Pons (tissue), 1 donor: ENCODE results near the gene PTMS.
A peak's percentile ranks its signal among the peaks of the same experiment; 100 is the strongest.

ENCODE experiments used
- DNase-seq: peaks from one replicate; pipeline ENCODE4 v3.0.0-alpha.2; 2016; ENCODE audit warnings: low spot score

The PTMS gene

DNA sequence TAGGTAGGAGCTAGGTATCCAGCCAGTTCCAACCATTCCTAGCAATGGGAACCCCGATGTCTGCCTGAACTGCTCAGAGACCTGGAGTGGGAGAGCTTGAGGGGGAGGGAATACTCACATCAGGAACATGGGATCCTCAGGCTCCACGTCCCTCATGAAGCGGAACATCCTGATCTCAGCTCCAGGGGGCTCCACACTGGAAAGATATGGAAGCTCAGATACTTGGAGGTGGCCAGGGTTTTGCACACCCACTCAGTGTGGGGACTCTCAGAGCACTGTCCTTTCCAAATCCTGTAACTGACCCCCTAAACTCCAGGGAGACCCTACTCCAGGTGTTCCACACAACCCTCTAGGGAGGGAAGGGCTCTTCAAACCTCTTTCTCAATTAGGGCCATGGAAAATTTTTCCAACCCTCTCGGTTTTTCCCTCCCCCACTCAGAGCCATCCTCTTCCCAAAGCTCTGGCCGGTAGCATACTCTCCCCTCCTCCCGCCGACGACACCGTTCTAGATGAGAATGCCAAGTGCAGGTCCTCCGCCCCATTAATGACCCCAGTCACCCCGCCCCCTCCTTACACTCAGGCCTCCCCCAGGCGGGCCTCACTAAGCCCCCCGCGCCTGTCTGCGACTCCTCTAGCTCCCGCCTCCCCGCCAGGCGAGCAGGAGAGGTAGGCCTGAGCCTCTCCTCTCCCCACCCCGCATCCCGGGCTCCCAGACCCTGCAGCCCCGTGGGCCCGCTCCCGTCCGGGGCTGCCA is 13.8 kb upstream of the PTMS start:
- no peak for DNase-seq

- DNase-seq = peak; percentile 98
Measured at GRCh38 chr12:6752921-6753771, 13.0 kb upstream of the PTMS start, which contains the start of gene MLF2. Gene MLF2, minus strand, starts transcription at chr12:6753141. Its CDS starts 807 bp downstream, at chr12:6752334.

DNA sequence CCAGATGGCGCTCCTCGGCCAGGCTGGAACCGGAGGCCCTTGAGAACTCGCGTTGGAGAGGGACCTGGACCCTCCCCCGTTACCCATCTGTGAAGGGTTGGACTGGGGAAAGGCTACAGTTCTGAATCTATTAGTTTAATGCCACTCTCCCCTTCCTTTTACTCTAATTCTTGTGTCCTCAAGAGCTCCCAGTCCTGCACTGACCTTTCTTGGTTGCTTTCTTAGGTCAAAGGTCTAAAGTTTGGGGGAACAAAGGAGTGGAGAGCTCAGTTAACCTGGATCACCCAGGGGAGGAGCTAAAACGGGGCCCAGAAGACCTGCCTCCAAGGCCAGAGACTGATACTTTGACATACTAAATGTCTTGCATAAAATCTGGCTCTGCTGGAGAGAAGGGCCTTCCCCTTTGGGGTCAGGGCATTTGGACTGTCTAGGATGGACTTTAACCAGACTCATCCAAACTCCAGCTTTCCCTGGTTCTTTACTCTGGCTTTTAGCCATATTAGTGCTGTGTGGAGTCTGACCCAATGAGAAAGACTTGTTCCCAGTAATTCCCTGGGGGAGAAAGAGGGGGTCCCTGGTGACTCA is 12.3 kb upstream of the PTMS start:
- DNase-seq = no peak

- peak; percentile 66 for DNase-seq
Measured at GRCh38 chr12:6754411-6754810, 11.8 kb upstream of the PTMS start.

- no peak for DNase-seq
Measured at GRCh38 chr12:6757028-6757690, 9.0 kb upstream of the PTMS start.

- no peak for DNase-seq
Measured at GRCh38 chr12:6758506-6759095, 7.6 kb upstream of the PTMS start.

- DNase-seq = no peak
Measured at GRCh38 chr12:6759741-6760140, 6.4 kb upstream of the PTMS start.

DNA sequence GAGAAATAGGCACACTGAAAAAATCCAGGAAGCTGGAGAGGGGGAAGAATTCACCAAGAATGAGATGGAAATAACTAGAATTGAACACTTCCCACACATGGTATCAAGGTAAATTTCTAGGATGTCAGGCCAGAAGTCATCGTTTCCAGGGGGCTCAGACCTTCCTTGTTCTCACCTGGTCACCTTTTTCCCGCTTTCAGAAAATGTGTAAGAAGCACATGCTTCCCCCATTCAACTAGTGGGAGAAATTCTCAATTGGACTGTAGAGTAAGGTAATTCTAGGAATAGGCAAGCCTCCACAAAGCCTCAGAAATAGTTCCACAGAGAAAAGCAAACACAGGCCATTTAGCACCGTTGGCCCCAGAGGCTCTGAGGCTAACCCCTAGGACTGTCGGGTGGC is 2.8 kb upstream of the PTMS start:
- DNase-seq = no peak

DNA sequence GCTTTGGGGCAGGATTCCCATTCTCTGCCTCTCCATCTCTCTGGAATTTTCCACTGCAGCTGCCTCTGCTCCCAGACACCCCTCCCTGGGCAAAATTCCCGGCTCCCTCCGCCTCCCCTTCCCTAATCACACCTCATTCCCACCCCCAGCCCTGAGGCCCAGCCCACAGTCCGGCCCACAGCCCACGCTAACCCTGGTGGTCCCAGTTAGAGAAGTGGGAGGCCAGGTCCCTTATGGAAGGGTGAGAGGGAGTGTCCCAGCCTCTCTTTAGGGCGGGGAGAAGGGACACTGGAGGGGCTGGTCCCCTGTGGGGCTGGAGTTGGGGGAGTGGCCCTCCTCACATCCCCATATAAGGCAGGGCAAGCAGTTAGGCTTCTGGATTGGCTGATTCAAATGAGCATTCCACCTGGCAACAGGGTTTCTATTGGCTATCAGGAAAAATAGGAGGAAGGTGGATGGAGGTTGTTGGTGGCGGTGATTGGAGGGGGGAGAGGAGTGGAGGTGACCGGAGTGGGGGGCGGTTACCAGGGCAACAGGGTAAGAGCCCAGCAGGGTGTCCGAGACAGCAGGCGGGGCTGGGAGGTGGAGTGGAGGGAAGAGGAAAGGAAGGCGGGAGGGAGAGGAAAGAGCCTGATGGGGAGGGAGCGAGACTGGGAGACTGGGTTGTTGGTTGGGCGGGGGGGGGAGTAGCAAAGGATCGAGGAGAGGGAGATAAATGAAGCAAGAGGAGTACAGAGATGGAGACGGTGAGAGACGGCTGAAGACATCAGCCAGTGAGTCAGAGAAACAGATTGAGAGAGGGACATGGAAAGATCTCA is 1.9 kb upstream of the PTMS start:
- peak; percentile 98 for DNase-seq

- DNase-seq = no peak
Measured at GRCh38 chr12:6765048-6765633, 1.0 kb upstream of the PTMS start.

DNA sequence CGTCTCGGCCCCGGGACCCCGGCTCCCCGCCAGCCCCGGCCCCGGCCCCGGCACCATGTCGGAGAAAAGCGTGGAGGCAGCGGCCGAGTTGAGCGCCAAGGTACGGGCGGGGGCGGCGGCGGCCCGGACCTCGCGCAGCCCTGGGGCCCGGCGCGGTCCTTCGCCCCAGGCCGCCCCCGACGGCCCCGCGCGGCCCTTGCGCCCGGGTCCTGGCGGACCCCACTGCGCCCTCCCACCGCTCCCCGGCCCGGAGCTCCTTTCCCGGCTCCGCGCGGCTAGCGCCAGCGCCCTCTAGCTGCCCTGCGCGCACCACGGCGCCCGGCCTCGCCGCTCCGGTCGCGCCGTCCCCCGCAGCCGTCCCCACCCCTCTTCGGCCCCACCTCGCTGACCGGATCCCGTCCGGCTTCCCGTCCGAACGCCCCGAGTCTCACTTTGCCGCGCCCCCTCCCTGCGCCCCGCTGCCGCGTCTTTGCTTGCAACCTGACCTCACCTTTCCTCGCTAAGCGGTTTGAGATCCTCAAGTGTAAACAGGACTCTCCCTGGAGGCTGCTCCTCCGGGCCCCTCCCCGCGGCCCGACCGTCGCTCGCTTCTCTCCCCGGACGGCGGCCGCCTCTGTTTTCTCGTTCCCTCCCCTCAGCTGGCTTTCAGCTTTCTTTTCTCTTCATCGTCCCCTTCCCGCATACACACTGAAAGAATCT is 637 bp downstream of the PTMS start:
- peak; percentile 24 for DNase-seq

DNA sequence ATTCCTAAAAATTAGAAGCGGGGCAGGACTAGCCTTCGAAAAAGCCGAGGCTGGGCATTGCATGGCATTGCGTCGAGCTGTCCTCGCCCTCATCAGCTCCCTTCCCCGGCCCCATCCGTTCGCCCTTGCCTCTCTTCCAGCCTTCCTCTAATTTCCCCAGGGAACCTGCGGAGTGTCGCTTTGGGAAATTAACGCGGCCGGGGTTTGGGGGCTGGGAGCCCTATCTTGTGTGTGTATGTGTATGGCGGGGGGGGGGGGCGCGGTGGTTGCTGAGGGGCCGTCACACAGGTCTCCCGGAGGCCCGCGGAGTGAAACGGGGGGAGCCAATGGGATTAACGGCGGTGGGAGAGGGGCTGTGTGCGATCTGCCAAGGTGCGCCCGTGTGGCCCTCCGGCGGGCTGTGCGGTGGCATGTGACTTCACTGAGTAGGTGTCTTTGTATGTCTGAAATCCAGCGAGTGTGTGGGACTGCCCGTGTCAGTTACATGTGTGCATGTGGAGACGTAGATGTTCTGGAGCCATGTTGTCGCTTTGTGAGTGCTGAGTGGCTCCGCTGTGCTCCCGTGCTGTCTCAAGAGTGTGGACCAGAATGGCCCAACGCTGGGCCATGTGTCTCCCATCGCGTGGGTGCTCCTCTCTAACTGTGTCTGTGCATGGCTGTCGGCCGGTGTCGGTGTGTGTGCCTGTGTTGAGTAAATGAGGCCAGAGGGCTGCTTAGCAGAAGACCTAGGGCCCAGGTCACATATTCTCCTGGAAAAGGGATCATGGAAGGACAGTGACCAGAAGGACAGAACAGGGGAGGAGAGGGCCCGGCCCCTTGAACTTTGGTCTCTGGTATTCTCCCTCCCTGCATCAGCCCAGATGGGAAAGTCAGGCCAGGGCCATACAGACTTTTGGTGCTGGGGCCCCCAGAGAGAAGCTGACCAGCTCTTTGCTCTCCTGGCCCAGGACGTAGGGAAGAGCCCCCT is 1.5 kb downstream of the PTMS start:
- no peak for DNase-seq

- no peak for DNase-seq
Measured at GRCh38 chr12:6768437-6768914, 2.3 kb downstream of the PTMS start.

DNA sequence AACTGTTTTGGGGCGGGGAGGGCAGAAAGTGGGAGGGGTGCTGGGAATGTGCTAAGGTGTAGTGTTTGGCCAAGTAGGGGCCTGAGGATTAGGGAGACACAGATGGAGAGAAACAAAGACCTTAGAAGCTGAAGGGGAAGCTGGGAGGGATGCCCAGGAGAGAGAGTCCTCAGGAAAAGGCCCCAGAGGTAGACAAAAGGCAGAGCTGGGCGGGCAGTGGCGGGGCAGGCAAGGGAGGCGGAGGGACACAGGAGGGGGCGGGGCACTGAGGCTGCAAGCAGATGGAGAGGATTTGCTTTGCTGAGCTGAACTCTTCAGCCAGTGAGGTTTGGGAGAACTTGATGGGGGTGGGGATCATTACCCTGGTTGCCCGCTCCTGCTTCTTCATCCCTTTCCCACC is 2.8 kb downstream of the PTMS start:
- DNase-seq = no peak

- no peak for DNase-seq
Measured at GRCh38 chr12:6769666-6770065, 3.5 kb downstream of the PTMS start.

- no peak for DNase-seq
Measured at GRCh38 chr12:6770094-6770493, 3.9 kb downstream of the PTMS start.

GRCh38 chr12:6770600-6770999 is 4.4 kb downstream of the PTMS start:
- DNase-seq = no peak

DNA sequence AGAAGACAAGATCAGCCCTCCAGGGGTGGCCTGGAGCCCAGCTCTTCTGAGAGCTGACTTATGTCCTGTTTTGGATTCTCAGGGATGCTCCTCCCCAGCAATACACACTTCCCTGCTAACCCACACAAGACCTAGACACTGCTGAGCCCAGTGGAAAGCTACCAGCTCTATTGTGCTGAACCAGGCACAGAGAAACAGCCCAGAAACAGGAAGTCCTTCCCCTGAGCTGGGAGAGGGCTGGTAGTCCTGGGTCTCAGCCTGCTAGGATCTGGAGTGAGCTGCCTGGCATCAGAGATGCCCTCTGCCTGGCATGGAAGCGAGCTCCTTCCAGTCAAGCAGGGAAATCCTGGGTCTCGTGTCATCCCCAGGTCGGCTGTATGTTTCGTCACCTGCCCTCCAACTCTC is 4.9 kb downstream of the PTMS start:
- peak; percentile 55 for DNase-seq
